Naive B cell (primary cell): ENCODE measurements around the gene FAM228A. TPM values are rescaled to one million over a fixed set of nuclear protein-coding genes. Genes with fewer than 3 reads are reported as not detected.

Source experiments
- ATAC-seq, 2 donors: fragments of 150-1000 bp; cut with Tn5 transposase; 2 replicates each; pipeline ENCODE4 v1.10.0; 2021; ENCODE audit warnings: low read depth in 2 of 2, mild to moderate bottlenecking in 2 of 2, moderate library complexity in 2 of 2
- DNase-seq: peaks from one replicate; pipeline ENCODE4 v3.0.0; 2022
- H3K27ac Mint-ChIP-seq, 6 donors: one replicate each; pipeline ENCODE4 v1.8.0; 2020 to 2022; ENCODE audit warnings: mild to moderate bottlenecking in 6 of 6, mixed read lengths in 6 of 6, moderate library complexity in 5 of 6, inconsistent platforms in 2 of 6
- H3K27me3 Mint-ChIP-seq, 3 donors: one replicate each; pipeline ENCODE4 v1.8.0; 2021 to 2022; ENCODE audit warnings: mixed read lengths in 3 of 3, mild to moderate bottlenecking in 1 of 3
- H3K36me3 Mint-ChIP-seq, 2 donors: one replicate each; pipeline ENCODE4 v1.8.0; 2020 to 2022; ENCODE audit warnings: mixed read lengths in 2 of 2, inconsistent platforms in 1 of 2, mild to moderate bottlenecking in 1 of 2
- H3K4me1 Mint-ChIP-seq, 3 donors: one replicate each; pipeline ENCODE4 v1.8.0; 2020 to 2022; ENCODE audit warnings: mixed read lengths in 3 of 3, inconsistent platforms in 1 of 3, mild to moderate bottlenecking in 1 of 3, moderate library complexity in 1 of 3
- H3K4me3 Mint-ChIP-seq, 8 donors: one replicate each; pipeline ENCODE4 v1.8.0; 2020 to 2022; ENCODE audit warnings: mild to moderate bottlenecking in 8 of 8, mixed read lengths in 8 of 8, moderate library complexity in 8 of 8, inconsistent platforms in 2 of 8
- H3K9me3 Mint-ChIP-seq, 7 donors: one replicate each; pipeline ENCODE4 v1.8.0; 2020 to 2022; ENCODE audit warnings: mixed read lengths in 7 of 7, mild to moderate bottlenecking in 5 of 7, inconsistent platforms in 2 of 7, moderate library complexity in 1 of 7
- polyA plus RNA-seq, 6 donors: library from polyadenylated mRNA; unstranded; fragments of 300-500 nt; fragmentation: Illumina TruSeq; gene quantifications; one replicate each; pipeline ENCODE4 v1.2.3, GENCODE V29; 2021; ENCODE audit warnings: low read depth in 6 of 6

The FAM228A gene
- polyA plus RNA-seq, 6 donors from 2014 or later, result not detected

GRCh38 chr2:24199968-24200590 is 25.2 kb downstream of the FAM228A start:
- Mint-ChIP-seq H3K27ac (peak overlapping the region in 1 of 6 donors; percentile 39), H3K36me3 (peaks cover 20 to 23% of the 10 kb centered on the region in 2 donors), H3K27me3 (no peaks in the 10 kb centered on the region), H3K9me3 (peaks cover 5 to 15% (median 9%) of the 10 kb centered on the region in 7 donors), H3K4me3 (no peak overlapping the region), H3K4me1 (no peaks in the 10 kb centered on the region)
- DNase-seq (no peak), ATAC-seq (no peak)

GRCh38 chr2:24200799-24201198 is 25.9 kb downstream of the FAM228A start:
- Mint-ChIP-seq H3K27ac (peak overlapping the region in 1 of 6 donors; percentile 29), H3K4me3 (no peak overlapping the region), H3K4me1 (no peaks in the 10 kb centered on the region), H3K9me3 (peaks cover 3 to 15% (median 8%) of the 10 kb centered on the region in 7 donors), H3K36me3 (peaks cover 28 to 30% of the 10 kb centered on the region in 2 donors), H3K27me3 (no peaks in the 10 kb centered on the region)
- ATAC-seq, result no peak
- DNase-seq, result no peak

GRCh38 chr2:24203029-24203786 is 28.4 kb downstream of the FAM228A start:
- peaks cover 0 to 7% (median 0%) of the 10 kb centered on the region in 7 donors for H3K9me3 Mint-ChIP-seq
- H3K27me3 Mint-ChIP-seq, result no peaks in the 10 kb centered on the region
- no peak for DNase-seq
- peak overlapping the region in 1 of 6 donors; percentile 26 for H3K27ac Mint-ChIP-seq
- peaks cover 35 to 52% of the 10 kb centered on the region in 2 donors for H3K36me3 Mint-ChIP-seq
- ATAC-seq, result no peak
- H3K4me1 Mint-ChIP-seq, result peaks cover 0 to 4% (median 4%) of the 10 kb centered on the region in 3 donors
- no peak overlapping the region for H3K4me3 Mint-ChIP-seq

DNA sequence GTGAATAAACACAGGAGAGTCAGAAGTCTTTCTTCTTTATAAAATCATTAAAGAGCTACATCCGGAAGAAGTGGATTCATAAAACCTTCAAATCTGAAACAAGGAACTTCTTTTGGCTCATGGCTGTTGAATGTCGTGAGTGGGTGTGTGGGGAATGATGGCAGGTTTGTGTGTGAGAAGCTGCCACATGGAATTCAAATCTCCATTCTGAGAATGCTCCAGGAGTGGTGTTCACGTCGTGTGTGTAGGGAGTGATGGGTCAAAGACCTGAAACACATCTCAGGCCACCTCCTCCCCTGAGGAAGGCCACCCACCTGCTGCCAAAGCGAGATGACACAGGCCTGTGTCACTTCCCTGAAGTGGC is 28.9 kb downstream of the FAM228A start:
- Mint-ChIP-seq H3K36me3 (peaks cover 41 to 57% of the 10 kb centered on the region in 2 donors), H3K4me1 (peaks cover 0 to 5% (median 4%) of the 10 kb centered on the region in 3 donors), H3K27me3 (no peaks in the 10 kb centered on the region), H3K4me3 (no peak overlapping the region), H3K27ac (peak overlapping the region in 1 of 6 donors; percentile 1), H3K9me3 (peaks cover 0 to 6% (median 0%) of the 10 kb centered on the region in 7 donors)
- DNase-seq (no peak), ATAC-seq (no peak)

DNA sequence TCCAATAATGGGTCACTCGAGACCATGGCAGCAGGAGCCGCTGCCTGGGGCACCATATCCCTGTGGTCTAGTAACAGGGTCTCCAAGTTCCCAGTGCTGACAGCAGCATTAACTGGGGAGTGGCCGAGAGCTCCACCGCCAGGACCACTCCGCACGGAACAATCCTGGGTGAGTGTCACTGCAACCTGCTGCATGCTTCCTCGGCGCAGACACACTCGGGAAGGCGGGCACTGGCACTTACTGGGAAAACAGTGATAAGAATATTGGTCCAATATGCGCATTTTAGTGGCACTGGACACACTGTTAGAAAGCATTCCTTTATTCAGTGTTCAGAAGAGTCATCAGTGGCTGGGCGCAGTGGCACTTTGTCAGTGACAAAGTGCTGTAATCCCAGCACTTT is 29.7 kb downstream of the FAM228A start:
- DNase-seq, result no peak
- H3K4me3 Mint-ChIP-seq, result no peak overlapping the region
- H3K27ac Mint-ChIP-seq, result no peak overlapping the region
- peaks cover 0 to 9% (median 4%) of the 10 kb centered on the region in 3 donors for H3K4me1 Mint-ChIP-seq
- H3K36me3 Mint-ChIP-seq, result peaks cover 47 to 65% of the 10 kb centered on the region in 2 donors
- ATAC-seq, result no peak
- no peaks in the 10 kb centered on the region for H3K9me3 Mint-ChIP-seq
- H3K27me3 Mint-ChIP-seq, result no peaks in the 10 kb centered on the region

GRCh38 chr2:24205131-24205530 is 30.3 kb downstream of the FAM228A start:
- peaks cover 0 to 9% (median 4%) of the 10 kb centered on the region in 3 donors for H3K4me1 Mint-ChIP-seq
- H3K36me3 Mint-ChIP-seq, result peaks cover 49 to 67% of the 10 kb centered on the region in 2 donors
- H3K27ac Mint-ChIP-seq, result peak overlapping the region in 1 of 6 donors; percentile 16
- H3K4me3 Mint-ChIP-seq, result peak overlapping the region in 1 of 8 donors; percentile 44
- H3K27me3 Mint-ChIP-seq, result no peaks in the 10 kb centered on the region
- DNase-seq, result no peak
- no peaks in the 10 kb centered on the region for H3K9me3 Mint-ChIP-seq
- ATAC-seq, result no peak

DNA sequence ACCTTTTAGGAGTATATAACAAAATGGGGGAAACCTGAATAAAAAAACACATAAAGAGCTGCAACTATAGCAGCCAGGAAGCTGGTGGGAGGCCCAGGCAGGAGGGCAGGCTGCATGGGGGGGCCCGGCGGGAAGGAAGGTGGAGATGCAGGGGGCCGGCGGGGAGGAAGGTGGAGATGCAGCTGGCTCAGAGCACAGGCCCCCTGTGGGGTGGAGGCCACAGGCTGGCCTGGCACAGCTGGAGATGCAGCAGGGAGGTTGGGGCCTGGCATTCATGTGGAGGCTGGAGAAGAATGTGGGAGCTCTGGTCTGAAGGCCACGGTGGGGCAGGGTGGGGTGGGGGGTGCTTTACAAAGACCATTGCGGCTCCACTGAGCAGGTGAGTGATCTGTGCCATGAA is 31.4 kb downstream of the FAM228A start:
- no peaks in the 10 kb centered on the region for H3K9me3 Mint-ChIP-seq
- peaks cover 0 to 9% (median 4%) of the 10 kb centered on the region in 3 donors for H3K4me1 Mint-ChIP-seq
- no peak for DNase-seq
- no peak overlapping the region for H3K4me3 Mint-ChIP-seq
- no peaks in the 10 kb centered on the region for H3K27me3 Mint-ChIP-seq
- H3K27ac Mint-ChIP-seq, result peak overlapping the region in 2 of 6 donors; percentile 74 to 80
- peaks cover 54 to 69% of the 10 kb centered on the region in 2 donors for H3K36me3 Mint-ChIP-seq
- ATAC-seq, result no peak

DNA sequence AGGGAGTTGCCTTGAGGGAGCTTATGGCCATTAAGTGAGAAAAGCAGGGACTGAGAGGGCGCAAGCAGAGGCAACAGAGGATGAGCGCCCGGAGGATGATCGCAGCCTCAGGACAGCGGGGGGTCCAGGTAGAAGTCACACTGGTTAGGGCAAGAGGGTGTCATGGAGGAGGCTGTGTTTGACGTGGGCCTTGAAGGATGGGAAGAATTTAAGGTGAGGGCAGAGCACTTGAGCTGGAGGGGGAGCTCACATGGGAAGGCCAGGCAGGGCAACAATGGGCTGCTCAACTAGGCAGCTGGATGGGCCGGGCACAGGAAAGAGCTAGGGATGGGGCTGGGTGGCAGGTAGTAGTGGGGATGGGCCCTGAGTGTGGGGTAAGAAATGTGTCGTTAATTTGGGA is 31.9 kb downstream of the FAM228A start:
- Mint-ChIP-seq H3K9me3 (no peaks in the 10 kb centered on the region), H3K27ac (peak overlapping the region in 3 of 6 donors; percentile 74 to 94 (median 80)), H3K36me3 (peaks cover 54 to 73% of the 10 kb centered on the region in 2 donors), H3K4me1 (peaks cover 0 to 9% (median 4%) of the 10 kb centered on the region in 3 donors), H3K27me3 (no peaks in the 10 kb centered on the region), H3K4me3 (no peak overlapping the region)
- no peak for DNase-seq
- no peak for ATAC-seq

GRCh38 chr2:24207359-24207758 is 32.5 kb downstream of the FAM228A start:
- Mint-ChIP-seq H3K4me3 (no peak overlapping the region), H3K27ac (peak overlapping the region in 3 of 6 donors; percentile 36 to 94 (median 67)), H3K4me1 (peaks cover 0 to 9% (median 4%) of the 10 kb centered on the region in 3 donors), H3K27me3 (no peaks in the 10 kb centered on the region), H3K36me3 (peaks cover 55 to 80% of the 10 kb centered on the region in 2 donors), H3K9me3 (no peaks in the 10 kb centered on the region)
- DNase-seq (no peak), ATAC-seq (no peak)

- ATAC-seq, result no peak
- Mint-ChIP-seq H3K4me3 (no peak overlapping the region), H3K27ac (peak overlapping the region in 2 of 6 donors; percentile 12 to 56), H3K4me1 (peaks cover 0 to 9% (median 4%) of the 10 kb centered on the region in 3 donors), H3K9me3 (no peaks in the 10 kb centered on the region), H3K27me3 (no peaks in the 10 kb centered on the region), H3K36me3 (peaks cover 51 to 86% of the 10 kb centered on the region in 2 donors)
- DNase-seq, result no peak
These were observed 33.6 kb downstream of the FAM228A start for GRCh38 chr2:24208490-24208889.

GRCh38 chr2:24209389-24210105 is 34.7 kb downstream of the FAM228A start:
- H3K36me3 Mint-ChIP-seq, result peaks cover 47 to 78% of the 10 kb centered on the region in 2 donors
- DNase-seq, result no peak
- no peaks in the 10 kb centered on the region for H3K9me3 Mint-ChIP-seq
- peaks cover 0 to 9% (median 4%) of the 10 kb centered on the region in 3 donors for H3K4me1 Mint-ChIP-seq
- no peak for ATAC-seq
- no peaks in the 10 kb centered on the region for H3K27me3 Mint-ChIP-seq
- H3K4me3 Mint-ChIP-seq, result no peak overlapping the region
- peak overlapping the region in 3 of 6 donors; percentile 21 to 78 (median 56) for H3K27ac Mint-ChIP-seq

GRCh38 chr2:24210106-24210455 is 35.2 kb downstream of the FAM228A start:
- no peaks in the 10 kb centered on the region for H3K27me3 Mint-ChIP-seq
- H3K9me3 Mint-ChIP-seq, result no peaks in the 10 kb centered on the region
- no peak for DNase-seq
- H3K4me1 Mint-ChIP-seq, result peaks cover 0 to 11% (median 4%) of the 10 kb centered on the region in 3 donors
- peaks cover 47 to 76% of the 10 kb centered on the region in 2 donors for H3K36me3 Mint-ChIP-seq
- peak overlapping the region in 1 of 6 donors; percentile 21 for H3K27ac Mint-ChIP-seq
- no peak for ATAC-seq
- H3K4me3 Mint-ChIP-seq, result no peak overlapping the region

- no peak overlapping the region for H3K4me3 Mint-ChIP-seq
- H3K4me1 Mint-ChIP-seq, result peaks cover 0 to 12% (median 4%) of the 10 kb centered on the region in 3 donors
- H3K27ac Mint-ChIP-seq, result no peak overlapping the region
- H3K27me3 Mint-ChIP-seq, result no peaks in the 10 kb centered on the region
- H3K9me3 Mint-ChIP-seq, result no peaks in the 10 kb centered on the region
- DNase-seq, result no peak
- H3K36me3 Mint-ChIP-seq, result peaks cover 41 to 70% of the 10 kb centered on the region in 2 donors
- ATAC-seq, result no peak
These were observed 35.9 kb downstream of the FAM228A start for GRCh38 chr2:24210723-24211122.
